PC-9 (cell line): ENCODE data around the gene COL4A1. TPM values are rescaled to one million over a fixed set of nuclear protein-coding genes. Genes with fewer than 3 reads are reported as not detected.

Experiments used
- BruUV-seq: library from RNA; stranded (reverse); fragments of 400-500 nt; replicated peaks from 2 replicates; lab custom pipeline; 2021; lab: Mats Ljungman, UMichigan
- CTCF ChIA-PET: fragments of 300-600 bp; sonication (Branson Sonifier 250); formaldehyde crosslinking; loops from one replicate; lab custom pipeline; 2022; ENCODE audit warnings: antibody characterized with exemption; lab: Charles Lee
- POLR2A ChIA-PET: fragments of 300-600 bp; sonication (Branson Sonifier 250); formaldehyde crosslinking; loops from one replicate; lab custom pipeline; 2022; ENCODE audit warnings: antibody characterized with exemption; ENCODE audit not compliant: unreplicated experiment; lab: Charles Lee
- DNase-seq, 2 experiments: peaks; one replicate each; pipeline versions ENCODE4 v3.0.0 to v3.0.0-alpha.2; 2015 to 2022; ENCODE audit warnings: mixed read lengths in 1 of 2
- H2AFZ ChIP-seq: fragments of 200-600 bp; sonication (generic); 2 replicates; pipeline ENCODE4 v1.8.1; 2017; ENCODE audit warnings: antibody characterized with exemption
- H3F3A ChIP-seq: fragments of 200-600 bp; sonication (generic); 2 replicates; pipeline ENCODE4 v1.8.1; 2017; ENCODE audit warnings: antibody characterized with exemption, mild to moderate bottlenecking, low read depth; ENCODE audit not compliant: insufficient read depth
- H3K27ac ChIP-seq: fragments of 200-600 bp; sonication (generic); 2 replicates; pipeline ENCODE4 v1.6.1; 2016; ENCODE audit warnings: mixed run types
- H3K27me3 ChIP-seq: fragments of 200-600 bp; sonication (generic); 2 replicates; pipeline ENCODE4 v1.6.1; 2016; ENCODE audit warnings: low read depth, mixed run types; ENCODE audit not compliant: insufficient read depth
- H3K36me3 ChIP-seq: fragments of 200-600 bp; sonication (generic); 2 replicates; pipeline ENCODE4 v1.6.1; 2016; ENCODE audit warnings: low read depth, mixed run types
- H3K4me1 ChIP-seq: fragments of 200-600 bp; sonication (generic); replicated peaks from 2 replicates; pipeline ENCODE4 v1.6.1; 2016; ENCODE audit warnings: mixed run types; ENCODE audit not compliant: insufficient read depth
- H3K4me2 ChIP-seq: fragments of 200-600 bp; sonication (generic); 2 replicates; pipeline ENCODE4 v1.6.1; 2017; ENCODE audit warnings: mixed run types
- H3K4me3 ChIP-seq: fragments of 200-600 bp; sonication (generic); 2 replicates; pipeline ENCODE4 v1.6.1; 2016; ENCODE audit warnings: mixed run types
- H3K79me2 ChIP-seq: fragments of 200-600 bp; sonication (generic); 2 replicates; pipeline ENCODE4 v1.6.1; 2017; ENCODE audit warnings: low read depth, mixed run types
- H3K9me2 ChIP-seq: fragments of 200-600 bp; sonication (generic); 2 replicates; pipeline ENCODE4 v1.8.1; 2017; ENCODE audit warnings: mild to moderate bottlenecking; ENCODE audit not compliant: insufficient read depth
- H3K9me3 ChIP-seq: fragments of 200-600 bp; sonication (generic); 2 replicates; pipeline ENCODE4 v1.8.1; 2016; ENCODE audit warnings: low read depth; ENCODE audit not compliant: insufficient read depth
- H4K20me1 ChIP-seq: fragments of 200-600 bp; sonication (generic); 2 replicates; pipeline ENCODE4 v1.8.1; 2017; ENCODE audit not compliant: insufficient read depth
- CTCF ChIP-seq: fragments of 200-600 bp; sonication (generic); conservative IDR thresholded peaks from 2 replicates; pipeline ENCODE4 v1.6.1; 2017; ENCODE audit warnings: mixed run types, antibody characterized with exemption, mild to moderate bottlenecking, moderate library complexity
- EZH2 ChIP-seq: fragments of 200-600 bp; sonication (generic); IDR thresholded peaks from 2 replicates; pipeline ENCODE4 v1.8.0; 2017; ENCODE audit warnings: antibody characterized with exemption, low read depth
- intact Hi-C: fragments of 100-400 bp; cut with micrococcal nuclease; formaldehyde crosslinking; loops from one replicate; pipeline ENCODE4 v1.10.0; 2022; ENCODE audit not compliant: unreplicated experiment
- total RNA-seq: library from RNA; stranded (reverse); gene quantifications from 2 replicates; pipeline ENCODE4 v1.2.3, GENCODE V29; 2021

The COL4A1 gene
- total RNA-seq, 1 experiment from 2014 or later: 24.5 TPM

GRCh38 chr13:110151462-110151861 lies 155.5 kb downstream of the COL4A1 start:
- CTCF ChIA-PET: no interaction called here
- Histone ChIP-seq H4K20me1 (no peaks in the 10 kb centered on the region), H3K4me2 (no peak overlapping the region), H3K4me1 (no peaks in the 10 kb centered on the region), H2AFZ (no peak overlapping the region), H3K9me2 (no peaks in the 10 kb centered on the region), H3K4me3 (no peak overlapping the region), H3K27me3 (no peaks in the 10 kb centered on the region), H3F3A (no peaks in the 10 kb centered on the region), H3K36me3 (no peaks in the 10 kb centered on the region), H3K9me3 (no peaks in the 10 kb centered on the region), H3K79me2 (no peaks in the 10 kb centered on the region), H3K27ac (no peak overlapping the region)
- BruUV-seq: no TSS peak
- no peak for DNase-seq
- TF ChIP-seq EZH2 (no peak), CTCF (no peak)
- POLR2A ChIA-PET: no interaction called here
- intact Hi-C loops: no loop called here

GRCh38 chr13:110150384-110151101 lies 156.4 kb downstream of the COL4A1 start:
- Histone ChIP-seq H2AFZ (no peak overlapping the region), H3K4me2 (no peak overlapping the region), H3K79me2 (no peaks in the 10 kb centered on the region), H3K9me3 (no peaks in the 10 kb centered on the region), H3K36me3 (no peaks in the 10 kb centered on the region), H4K20me1 (no peaks in the 10 kb centered on the region), H3K4me1 (no peaks in the 10 kb centered on the region), H3K4me3 (no peak overlapping the region), H3K9me2 (no peaks in the 10 kb centered on the region), H3F3A (no peaks in the 10 kb centered on the region), H3K27ac (no peak overlapping the region), H3K27me3 (no peaks in the 10 kb centered on the region)
- TF ChIP-seq CTCF (no peak), EZH2 (no peak)
- no TSS peak for BruUV-seq
- DNase-seq: no peak
- POLR2A ChIA-PET: no interaction called here
- intact Hi-C loops: no loop called here
- CTCF ChIA-PET: no interaction called here

- DNase-seq: no peak
- H3K79me2 ChIP-seq: no peaks in the 10 kb centered on the region
- no TSS peak for BruUV-seq
- H3K27me3 ChIP-seq: no peaks in the 10 kb centered on the region
- H2AFZ ChIP-seq: no peak overlapping the region
- no peaks in the 10 kb centered on the region for H3K9me2 ChIP-seq
- no peak overlapping the region for H3K4me2 ChIP-seq
- H3F3A ChIP-seq: no peaks in the 10 kb centered on the region
- intact Hi-C loops: no loop called here
- no peaks in the 10 kb centered on the region for H3K9me3 ChIP-seq
- no peak overlapping the region for H3K27ac ChIP-seq
- no peaks in the 10 kb centered on the region for H3K4me1 ChIP-seq
- POLR2A ChIA-PET: no interaction called here
- no peak overlapping the region for H3K4me3 ChIP-seq
- CTCF ChIA-PET: no interaction called here
- no peaks in the 10 kb centered on the region for H3K36me3 ChIP-seq
- TF ChIP-seq CTCF: no peak
- H4K20me1 ChIP-seq: no peaks in the 10 kb centered on the region
Measured at GRCh38 chr13:110149036-110149435, 157.9 kb downstream of the COL4A1 start.
